AG09319 (cell line): ENCODE data around the gene PARD3B.

Experiments
- DNase-seq: peaks from one replicate; pipeline ENCODE4 v3.0.0-alpha.2; 2010; ENCODE audit warnings: low read depth; ENCODE audit errors: extremely low read depth
- CTCF ChIP-seq: IDR thresholded peaks from 2 replicates; pipeline ENCODE4 v1.5.1; 2011; ENCODE audit warnings: low read depth, mild to moderate bottlenecking, inconsistent platforms, low read length, moderate library complexity

PARD3B gene

DNA sequence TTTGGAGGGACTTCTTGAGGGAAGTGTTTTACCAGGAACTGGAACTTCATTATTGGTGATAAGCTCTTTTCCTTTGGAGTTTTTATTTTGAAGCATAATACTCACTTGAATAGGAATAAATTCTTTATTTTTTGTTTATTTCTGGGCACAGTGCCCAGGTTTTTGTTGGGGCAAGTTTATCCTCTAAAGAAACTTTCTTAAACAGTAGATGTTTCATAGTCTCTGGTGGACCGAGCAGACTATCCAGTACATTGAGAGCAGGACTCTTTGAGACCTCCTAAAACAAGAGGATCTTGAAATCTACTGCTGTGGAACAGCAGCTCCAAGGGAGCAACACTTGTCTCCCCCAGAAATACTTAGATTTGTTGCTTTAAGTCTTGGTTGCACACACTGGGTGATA, 109.4 kb downstream of the PARD3B start:
- no peak for TF ChIP-seq CTCF
- no peak for DNase-seq

DNA sequence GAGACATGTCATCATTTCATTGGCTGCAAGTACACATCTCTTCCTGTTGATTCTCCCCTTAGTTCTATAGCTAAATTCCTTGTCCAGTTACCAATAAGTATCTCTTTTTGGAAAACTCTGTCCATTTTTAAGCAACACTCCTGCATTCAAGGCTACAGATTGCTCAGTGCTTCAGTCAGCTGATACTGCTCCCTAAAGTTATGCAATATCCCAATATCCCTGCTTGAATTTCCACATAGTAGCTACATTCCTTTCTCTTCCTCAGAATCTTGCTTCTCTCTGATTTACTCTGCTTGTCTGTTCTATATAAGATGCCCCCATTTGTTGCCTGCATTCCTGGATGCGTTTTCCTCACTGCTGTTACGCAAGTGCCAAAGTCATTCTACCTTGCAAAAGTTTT, 109.8 kb downstream of the PARD3B start:
- peak; percentile 24 for DNase-seq
- no peak for TF ChIP-seq CTCF

- no peak for DNase-seq
- no peak for TF ChIP-seq CTCF
These were observed 110.4 kb downstream of the PARD3B start for GRCh38 chr2:204655626-204656025.

GRCh38 chr2:204657024-204657423, 111.7 kb downstream of the PARD3B start:
- no peak for DNase-seq
- no peak for TF ChIP-seq CTCF

GRCh38 chr2:204662956-204663355, 117.7 kb downstream of the PARD3B start:
- no peak for DNase-seq
- no peak for TF ChIP-seq CTCF

GRCh38 chr2:204663816-204664425, 118.6 kb downstream of the PARD3B start:
- TF ChIP-seq CTCF, result no peak
- DNase-seq, result no peak

- TF ChIP-seq CTCF, result no peak
- no peak for DNase-seq
These were observed 119.4 kb downstream of the PARD3B start for GRCh38 chr2:204664708-204665121.
